Neural progenitor cell (in vitro differentiated cells): Measurements from ENCODE around the gene GATAD2A. TPM values are rescaled to one million over a fixed set of nuclear protein-coding genes. Genes with fewer than 3 reads are reported as not detected.

ENCODE experiments used
- DNase-seq: peaks from one replicate; pipeline ENCODE4 v3.0.0-alpha.2; 2016; ENCODE audit warnings: low spot score
- H2AFZ ChIP-seq: fragments of 200-600 bp; sonication (generic); replicated peaks from 2 replicates; pipeline ENCODE4 v1.6.1; 2016; ENCODE audit warnings: antibody characterized with exemption
- H3F3A ChIP-seq: fragments of 200-600 bp; sonication (generic); 2 replicates; pipeline ENCODE4 v1.6.1; 2016; ENCODE audit warnings: antibody characterized with exemption, low read depth
- H3K27ac ChIP-seq: fragments of 200-600 bp; sonication (generic); 2 replicates; pipeline ENCODE4 v1.5.1; 2016; ENCODE audit warnings: mild to moderate bottlenecking
- H3K27me3 ChIP-seq: fragments of 200-600 bp; sonication (generic); 2 replicates; pipeline ENCODE4 v1.6.1; 2016; ENCODE audit warnings: mild to moderate bottlenecking, moderate library complexity
- H3K36me3 ChIP-seq: fragments of 200-600 bp; sonication (generic); 2 replicates; pipeline ENCODE4 v1.5.1; 2016
- H3K4me1 ChIP-seq: fragments of 200-600 bp; sonication (generic); 2 replicates; pipeline ENCODE4 v1.6.1; 2016; ENCODE audit warnings: mixed run types
- H3K4me2 ChIP-seq: fragments of 200-600 bp; sonication (generic); 2 replicates; pipeline ENCODE4 v1.6.1; 2016
- H3K4me3 ChIP-seq: fragments of 200-600 bp; sonication (generic); 2 replicates; pipeline ENCODE4 v1.5.1; 2016
- H3K79me2 ChIP-seq: fragments of 200-600 bp; sonication (generic); 2 replicates; pipeline ENCODE4 v1.6.1; 2016; ENCODE audit warnings: low read depth
- H3K9ac ChIP-seq: fragments of 200-600 bp; sonication (generic); 2 replicates; pipeline ENCODE4 v1.6.1; 2016
- H3K9me3 ChIP-seq: fragments of 200-600 bp; sonication (generic); 2 replicates; pipeline ENCODE4 v1.5.1; 2016; ENCODE audit warnings: low read depth
- H4K20me1 ChIP-seq: fragments of 200-600 bp; sonication (generic); 2 replicates; pipeline ENCODE4 v1.6.1; 2016; ENCODE audit warnings: low read depth
- H3K27ac Mint-ChIP-seq: 3 replicates; pipeline ENCODE4 v1.8.0; 2021; ENCODE audit warnings: mixed read lengths
- H3K27me3 Mint-ChIP-seq: 2 replicates; pipeline ENCODE4 v1.8.0; 2022; ENCODE audit warnings: low read depth, mild to moderate bottlenecking, inconsistent platforms, moderate library complexity, mixed read lengths; ENCODE audit not compliant: insufficient read depth
- H3K36me3 Mint-ChIP-seq: 3 replicates; pipeline ENCODE4 v1.8.0; 2021; ENCODE audit warnings: mixed read lengths
- H3K4me1 Mint-ChIP-seq: 3 replicates; pipeline ENCODE4 v1.8.0; 2021; ENCODE audit warnings: mixed read lengths
- H3K4me3 Mint-ChIP-seq: 3 replicates; pipeline ENCODE4 v1.8.0; 2021; ENCODE audit warnings: mild to moderate bottlenecking, moderate library complexity, mixed read lengths
- H3K9me3 Mint-ChIP-seq: 3 replicates; pipeline ENCODE4 v1.8.0; 2020; ENCODE audit warnings: mixed read lengths
- EZH2 ChIP-seq: fragments of 200-600 bp; sonication (generic); IDR thresholded peaks from 2 replicates; pipeline ENCODE4 v1.6.1; 2017; ENCODE audit warnings: antibody characterized with exemption, mild to moderate bottlenecking, moderate library complexity
- EZH2phosphoT487 ChIP-seq: fragments of 200-600 bp; sonication (generic); IDR thresholded peaks from 2 replicates; pipeline ENCODE4 v1.6.1; 2017; ENCODE audit warnings: antibody characterized with exemption
- total RNA-seq: library from RNA; depleted of rRNA; stranded (reverse); fragments of >200 nt; gene quantifications from 2 replicates; pipeline ENCODE4 v1.2.3, GENCODE V29; 2015; ENCODE audit warnings: low replicate concordance
- TF ChIP-seq, protein P1 (sequence below): fragments of 200-600 bp; sonication (generic); IDR thresholded peaks from 2 replicates; pipeline ENCODE4 v1.5.1; 2017; ENCODE audit warnings: antibody characterized with exemption, mild to moderate bottlenecking

Gene GATAD2A
- total RNA-seq, 1 donor from 2014 or later: 37.9 TPM

DNA sequence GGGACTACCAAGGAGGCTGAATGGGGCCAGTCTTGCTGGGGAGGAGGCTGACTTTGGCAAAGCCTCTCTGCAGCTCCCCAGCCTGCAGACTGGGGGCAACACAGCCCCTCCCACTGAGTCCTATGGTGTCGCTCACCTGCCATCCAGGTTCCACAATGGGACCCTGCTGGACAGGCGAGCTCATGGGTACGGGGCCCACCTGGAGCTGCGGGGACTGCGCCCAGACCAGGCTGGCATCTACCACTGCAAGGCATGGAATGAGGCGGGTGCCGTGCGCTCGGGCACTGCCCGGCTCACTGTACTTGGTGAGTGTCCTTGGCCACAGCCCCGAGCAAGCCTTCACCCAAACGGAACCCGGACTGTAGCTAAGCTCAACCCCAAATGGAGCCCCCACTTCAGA, 137.6 kb downstream of the GATAD2A start:
- Mint-ChIP-seq H3K9me3 (no peaks in the 10 kb centered on the region), H3K36me3 (no peaks in the 10 kb centered on the region), H3K4me1 (peaks cover 6% of the 10 kb centered on the region), H3K27me3 (peaks cover 6% of the 10 kb centered on the region), H3K4me3 (no peak overlapping the region), H3K27ac (no peak overlapping the region)
- TF ChIP-seq, protein P1, sequence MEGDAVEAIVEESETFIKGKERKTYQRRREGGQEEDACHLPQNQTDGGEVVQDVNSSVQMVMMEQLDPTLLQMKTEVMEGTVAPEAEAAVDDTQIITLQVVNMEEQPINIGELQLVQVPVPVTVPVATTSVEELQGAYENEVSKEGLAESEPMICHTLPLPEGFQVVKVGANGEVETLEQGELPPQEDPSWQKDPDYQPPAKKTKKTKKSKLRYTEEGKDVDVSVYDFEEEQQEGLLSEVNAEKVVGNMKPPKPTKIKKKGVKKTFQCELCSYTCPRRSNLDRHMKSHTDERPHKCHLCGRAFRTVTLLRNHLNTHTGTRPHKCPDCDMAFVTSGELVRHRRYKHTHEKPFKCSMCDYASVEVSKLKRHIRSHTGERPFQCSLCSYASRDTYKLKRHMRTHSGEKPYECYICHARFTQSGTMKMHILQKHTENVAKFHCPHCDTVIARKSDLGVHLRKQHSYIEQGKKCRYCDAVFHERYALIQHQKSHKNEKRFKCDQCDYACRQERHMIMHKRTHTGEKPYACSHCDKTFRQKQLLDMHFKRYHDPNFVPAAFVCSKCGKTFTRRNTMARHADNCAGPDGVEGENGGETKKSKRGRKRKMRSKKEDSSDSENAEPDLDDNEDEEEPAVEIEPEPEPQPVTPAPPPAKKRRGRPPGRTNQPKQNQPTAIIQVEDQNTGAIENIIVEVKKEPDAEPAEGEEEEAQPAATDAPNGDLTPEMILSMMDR: no peak
- TF ChIP-seq EZH2: no peak
- TF ChIP-seq EZH2phosphoT487: no peak
- Histone ChIP-seq H3K4me2 (no peak overlapping the region), H3F3A (no peaks in the 10 kb centered on the region), H3K36me3 (no peaks in the 10 kb centered on the region), H3K9me3 (no peaks in the 10 kb centered on the region), H3K4me1 (no peaks in the 10 kb centered on the region), H2AFZ (no peak overlapping the region), H3K79me2 (no peaks in the 10 kb centered on the region), H3K27ac (no peak overlapping the region), H3K27me3 (peaks cover 40% of the 10 kb centered on the region), H3K9ac (no peak overlapping the region), H4K20me1 (no peaks in the 10 kb centered on the region), H3K4me3 (no peak overlapping the region)
- DNase-seq: no peak

DNA sequence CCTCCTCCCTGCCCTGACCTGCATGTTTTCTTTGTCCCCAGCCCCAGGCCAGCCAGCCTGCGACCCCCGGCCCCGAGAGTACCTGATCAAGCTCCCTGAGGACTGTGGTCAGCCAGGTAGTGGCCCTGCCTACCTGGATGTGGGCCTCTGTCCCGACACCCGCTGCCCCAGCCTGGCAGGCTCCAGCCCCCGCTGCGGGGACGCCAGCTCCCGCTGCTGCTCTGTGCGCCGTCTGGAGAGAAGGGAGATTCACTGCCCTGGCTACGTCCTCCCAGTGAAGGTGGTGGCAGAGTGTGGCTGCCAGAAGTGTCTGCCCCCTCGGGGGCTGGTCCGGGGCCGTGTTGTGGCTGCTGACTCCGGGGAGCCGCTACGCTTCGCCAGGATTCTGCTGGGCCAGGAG, 138.2 kb downstream of the GATAD2A start:
- no peak overlapping the region for H3K27ac ChIP-seq
- no peaks in the 10 kb centered on the region for H3K36me3 Mint-ChIP-seq
- H3K4me3 ChIP-seq: no peak overlapping the region
- DNase-seq: no peak
- H3K4me1 Mint-ChIP-seq: peaks cover 4% of the 10 kb centered on the region
- no peaks in the 10 kb centered on the region for H3K9me3 ChIP-seq
- H3K4me1 ChIP-seq: no peaks in the 10 kb centered on the region
- H4K20me1 ChIP-seq: no peaks in the 10 kb centered on the region
- no peaks in the 10 kb centered on the region for H3K9me3 Mint-ChIP-seq
- no peak overlapping the region for H3K9ac ChIP-seq
- no peak overlapping the region for H3K27ac Mint-ChIP-seq
- no peaks in the 10 kb centered on the region for H3K79me2 ChIP-seq
- no peaks in the 10 kb centered on the region for H3K36me3 ChIP-seq
- H3K4me3 Mint-ChIP-seq: no peak overlapping the region
- H2AFZ ChIP-seq: no peak overlapping the region
- no peak overlapping the region for H3K4me2 ChIP-seq
- TF ChIP-seq, protein P1: no peak
- TF ChIP-seq EZH2phosphoT487 (no peak), EZH2 (no peak)
- no peaks in the 10 kb centered on the region for H3F3A ChIP-seq
- peaks cover 34% of the 10 kb centered on the region for H3K27me3 ChIP-seq
- peaks cover 7% of the 10 kb centered on the region for H3K27me3 Mint-ChIP-seq

DNA sequence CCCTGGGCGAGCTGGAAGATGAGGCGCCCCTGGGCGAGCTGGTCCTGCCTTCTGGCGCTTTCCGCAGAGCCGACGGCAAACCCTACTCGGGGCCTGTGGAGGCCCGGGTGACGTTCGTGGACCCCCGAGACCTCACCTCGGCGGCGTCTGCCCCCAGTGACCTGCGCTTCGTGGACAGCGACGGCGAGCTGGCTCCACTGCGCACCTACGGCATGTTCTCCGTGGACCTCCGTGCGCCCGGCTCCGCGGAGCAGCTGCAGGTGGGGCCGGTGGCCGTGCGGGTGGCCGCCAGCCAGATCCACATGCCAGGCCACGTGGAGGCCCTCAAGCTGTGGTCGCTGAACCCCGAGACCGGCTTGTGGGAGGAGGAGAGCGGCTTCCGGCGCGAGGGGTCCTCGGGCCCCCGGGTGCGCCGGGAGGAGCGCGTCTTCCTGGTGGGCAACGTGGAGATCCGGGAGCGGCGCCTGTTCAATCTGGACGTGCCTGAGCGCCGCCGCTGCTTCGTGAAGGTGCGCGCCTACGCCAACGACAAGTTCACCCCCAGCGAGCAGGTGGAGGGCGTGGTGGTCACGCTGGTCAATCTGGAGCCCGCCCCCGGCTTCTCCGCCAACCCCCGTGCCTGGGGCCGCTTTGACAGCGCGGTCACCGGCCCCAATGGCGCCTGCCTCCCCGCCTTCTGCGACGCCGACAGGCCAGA, 138.9 kb downstream of the GATAD2A start:
- H3K27me3 Mint-ChIP-seq: peaks cover 4% of the 10 kb centered on the region
- no peak for DNase-seq
- H2AFZ ChIP-seq: no peak overlapping the region

More for the DNA sequence above, 138.9 kb downstream of the GATAD2A start:
- no peak overlapping the region for H3K4me3 ChIP-seq
- H3K79me2 ChIP-seq: no peaks in the 10 kb centered on the region
- Mint-ChIP-seq H3K9me3 (no peaks in the 10 kb centered on the region), H3K27ac (no peak overlapping the region), H3K36me3 (no peaks in the 10 kb centered on the region), H3K4me3 (no peak overlapping the region), H3K4me1 (no peaks in the 10 kb centered on the region)
- no peak overlapping the region for H3K27ac ChIP-seq
- no peak overlapping the region for H3K9ac ChIP-seq
- H3K4me1 ChIP-seq: no peaks in the 10 kb centered on the region
- TF ChIP-seq, protein P1: no peak
- no peak for TF ChIP-seq EZH2phosphoT487
- no peak for TF ChIP-seq EZH2
- H3K9me3 ChIP-seq: no peaks in the 10 kb centered on the region
- no peak overlapping the region for H3K4me2 ChIP-seq
- H3K36me3 ChIP-seq: no peaks in the 10 kb centered on the region
- H4K20me1 ChIP-seq: no peaks in the 10 kb centered on the region
- no peaks in the 10 kb centered on the region for H3F3A ChIP-seq
- peaks cover 27% of the 10 kb centered on the region for H3K27me3 ChIP-seq
